Sigmoid colon (tissue), 4 donors: Measurements from ENCODE around the gene VIPR2.

Source experiments
- CTCF ChIP-seq, 4 experiments: fragments of 450-650 bp in 3 of 4; fragments of 200-600 bp in 1 of 4; IDR thresholded peaks; one replicate each; pipeline ENCODE4 v1.5.1; 2016 to 2019; ENCODE audit warnings: antibody characterized with exemption in 4 of 4, mild to moderate bottlenecking in 3 of 4, moderate library complexity in 2 of 4
- POLR2AphosphoS5 ChIP-seq, 4 donors: sonication (generic); formaldehyde crosslinking; IDR thresholded peaks; one replicate each; pipeline ENCODE4 v1.6.1; 2017; ENCODE audit warnings: antibody characterized with exemption in 4 of 4

- no peak for TF ChIP-seq CTCF (IDR thresholded peaks at IDR 0.05)
- no peak for TF ChIP-seq POLR2AphosphoS5 (IDR thresholded peaks at IDR 0.05)
Measured at GRCh38 chr7:159136846-159137245, 7.8 kb downstream of the VIPR2 start.
